ENCODE results near the gene BEGAIN. TPM values are rescaled to one million over a fixed set of nuclear protein-coding genes. Genes with fewer than 3 reads are reported as not detected.

The BEGAIN gene
- total RNA-seq, 5 donors from 2014 or later (not counting 1 experiment from before 2014, with no cell fraction given), result 0.23 to 1.9 (median 1.6) TPM; not detected in 1

GRCh38 chr14:100629098-100629497 lies 41.9 kb upstream of the BEGAIN start:
- Histone ChIP-seq H3K27ac (ENCODE audit: low read length) (no peak overlapping the region), H3K4me1 (ENCODE audit: control insufficient read depth in 1 of 2, extremely low read depth in 1 of 2, insufficient read depth in 2 of 2, low read length in 2 of 2) (no peaks in the 10 kb centered on the region), H3K4me3 (ENCODE audit: control insufficient read depth in 1 of 2, extremely low read depth in 1 of 2, low read length in 1 of 2) (no peak overlapping the region), H3K36me3 (ENCODE audit: control insufficient read depth in 2 of 2, extremely low read depth in 1 of 2, insufficient read depth in 1 of 2, low read length in 1 of 2) (no peaks in the 10 kb centered on the region), H3K9me3 (no peaks in the 10 kb centered on the region), H3K27me3 (replicated peaks in 1 of 2; ENCODE audit: control insufficient read depth in 2 of 2, extremely low read depth in 1 of 2, insufficient read depth in 2 of 2, low read length in 1 of 2) (peaks cover 0 to 33% of the 10 kb centered on the region in 2 experiments)
- Mint-ChIP-seq H3K9me3 (peaks cover 0 to 5% (median 5%) of the 10 kb centered on the region in 3 donors), H3K27ac (no peak overlapping the region), H3K36me3 (peaks cover 5% of the 10 kb centered on the region), H3K4me3 (no peak overlapping the region), H3K4me1 (peaks cover 0 to 2% (median 0%) of the 10 kb centered on the region in 3 donors), H3K27me3 (peaks cover 5 to 14% of the 10 kb centered on the region in 2 donors)
- WGBS (ENCODE audit: insufficient coverage), result 83% methylated on average over 13 of the region's 13 CpGs
- DNase-seq, result no peak
- no peak for ATAC-seq (replicated peaks in 1 of 4)
- POLR2A ChIA-PET, result no interaction called here
- CTCF ChIA-PET, result no interaction called here

- ATAC-seq (replicated peaks in 1 of 4) (no peak), DNase-seq (no peak)
- CTCF ChIA-PET, result no interaction called here
- H3K27me3 Mint-ChIP-seq, result peaks cover 7 to 21% of the 10 kb centered on the region in 2 donors
- peaks cover 0 to 5% (median 5%) of the 10 kb centered on the region in 3 donors for H3K9me3 Mint-ChIP-seq
- peaks cover 0 to 2% (median 0%) of the 10 kb centered on the region in 3 donors for H3K4me1 Mint-ChIP-seq
- H3K27ac ChIP-seq (ENCODE audit: low read length), result no peak overlapping the region
- no peak overlapping the region for H3K4me3 ChIP-seq (ENCODE audit: control insufficient read depth in 1 of 2, extremely low read depth in 1 of 2, low read length in 1 of 2)
- no peak overlapping the region for H3K4me3 Mint-ChIP-seq
- H3K27ac Mint-ChIP-seq, result no peak overlapping the region
- peaks cover 0 to 35% of the 10 kb centered on the region in 2 experiments for H3K27me3 ChIP-seq (replicated peaks in 1 of 2; ENCODE audit: control insufficient read depth in 2 of 2, extremely low read depth in 1 of 2, insufficient read depth in 2 of 2, low read length in 1 of 2)
- H3K36me3 Mint-ChIP-seq, result peaks cover 5% of the 10 kb centered on the region
- H3K36me3 ChIP-seq (ENCODE audit: control insufficient read depth in 2 of 2, extremely low read depth in 1 of 2, insufficient read depth in 1 of 2, low read length in 1 of 2), result no peaks in the 10 kb centered on the region
- no peaks in the 10 kb centered on the region for H3K9me3 ChIP-seq
- WGBS (ENCODE audit: insufficient coverage), result 91% methylated on average over 12 of the region's 12 CpGs
- POLR2A ChIA-PET, result no interaction called here
- H3K4me1 ChIP-seq (ENCODE audit: control insufficient read depth in 1 of 2, extremely low read depth in 1 of 2, insufficient read depth in 2 of 2, low read length in 2 of 2), result no peaks in the 10 kb centered on the region
Observed at GRCh38 chr14:100628225-100628624, 41.0 kb upstream of the BEGAIN start.

- peaks cover 0 to under 1% (median 0%) of the 10 kb centered on the region in 3 donors for H3K4me1 Mint-ChIP-seq
- H3K4me3 Mint-ChIP-seq, result no peak overlapping the region
- Histone ChIP-seq H3K4me3 (ENCODE audit: control insufficient read depth in 1 of 2, extremely low read depth in 1 of 2, low read length in 1 of 2) (no peak overlapping the region), H3K27ac (ENCODE audit: low read length) (no peak overlapping the region), H3K27me3 (replicated peaks in 1 of 2; ENCODE audit: control insufficient read depth in 2 of 2, extremely low read depth in 1 of 2, insufficient read depth in 2 of 2, low read length in 1 of 2) (peaks cover 0 to 51% of the 10 kb centered on the region in 2 experiments), H3K9me3 (no peaks in the 10 kb centered on the region), H3K36me3 (ENCODE audit: control insufficient read depth in 2 of 2, extremely low read depth in 1 of 2, insufficient read depth in 1 of 2, low read length in 1 of 2) (no peaks in the 10 kb centered on the region), H3K4me1 (ENCODE audit: control insufficient read depth in 1 of 2, extremely low read depth in 1 of 2, insufficient read depth in 2 of 2, low read length in 2 of 2) (no peaks in the 10 kb centered on the region)
- ATAC-seq (replicated peaks in 1 of 4) (no peak), DNase-seq (no peak)
- CTCF ChIA-PET, result no interaction called here
- peaks cover 0 to 5% (median 5%) of the 10 kb centered on the region in 3 donors for H3K9me3 Mint-ChIP-seq
- H3K27me3 Mint-ChIP-seq, result peaks cover 7 to 26% of the 10 kb centered on the region in 2 donors
- H3K27ac Mint-ChIP-seq, result no peak overlapping the region
- POLR2A ChIA-PET, result no interaction called here
- H3K36me3 Mint-ChIP-seq, result peaks cover 5% of the 10 kb centered on the region
- WGBS (ENCODE audit: insufficient coverage), result no CpG with 5 or more reads among the region's 1 CpG
Observed at GRCh38 chr14:100626614-100627013, 39.4 kb upstream of the BEGAIN start.

- no peaks in the 10 kb centered on the region for H3K9me3 ChIP-seq
- no peak for DNase-seq
- no peak overlapping the region for H3K27ac ChIP-seq (ENCODE audit: low read length)
- H3K4me3 Mint-ChIP-seq, result no peak overlapping the region
- CTCF ChIA-PET, result no interaction called here
- peaks cover 0 to 1% (median 1%) of the 10 kb centered on the region in 3 donors for H3K4me1 Mint-ChIP-seq
- H3K36me3 ChIP-seq (ENCODE audit: control insufficient read depth in 2 of 2, extremely low read depth in 1 of 2, insufficient read depth in 1 of 2, low read length in 1 of 2), result no peaks in the 10 kb centered on the region
- H3K4me1 ChIP-seq (ENCODE audit: control insufficient read depth in 1 of 2, extremely low read depth in 1 of 2, insufficient read depth in 2 of 2, low read length in 2 of 2), result no peaks in the 10 kb centered on the region
- no peak overlapping the region for H3K4me3 ChIP-seq (ENCODE audit: control insufficient read depth in 1 of 2, extremely low read depth in 1 of 2, low read length in 1 of 2)
- peaks cover 5% of the 10 kb centered on the region for H3K36me3 Mint-ChIP-seq
- no peak overlapping the region for H3K27ac Mint-ChIP-seq
- WGBS (ENCODE audit: insufficient coverage), result 73% methylated on average over 6 of the region's 8 CpGs
- POLR2A ChIA-PET, result interaction anchor here in 1 of 2 donors (0.6 kb wide), 1 partner anchor 23 kb away, joined by 3 read pairs; no protein-coding TSS in a partner anchor
- peaks cover 7 to 29% of the 10 kb centered on the region in 2 donors for H3K27me3 Mint-ChIP-seq
- H3K9me3 Mint-ChIP-seq, result peaks cover 0 to 5% (median 5%) of the 10 kb centered on the region in 3 donors
- no peak for ATAC-seq (replicated peaks in 1 of 4)
- H3K27me3 ChIP-seq (replicated peaks in 1 of 2; ENCODE audit: control insufficient read depth in 2 of 2, extremely low read depth in 1 of 2, insufficient read depth in 2 of 2, low read length in 1 of 2), result peaks cover 0 to 38% of the 10 kb centered on the region in 2 experiments
Observed at GRCh38 chr14:100623961-100624360, 36.7 kb upstream of the BEGAIN start.

GRCh38 chr14:100623557-100623956 lies 36.3 kb upstream of the BEGAIN start:
- Mint-ChIP-seq H3K4me3 (no peak overlapping the region), H3K27ac (no peak overlapping the region), H3K36me3 (peaks cover 5% of the 10 kb centered on the region), H3K27me3 (peaks cover 7 to 26% of the 10 kb centered on the region in 2 donors), H3K9me3 (peaks cover 0 to 5% (median 5%) of the 10 kb centered on the region in 3 donors), H3K4me1 (peaks cover under 1 to 5% (median 5%) of the 10 kb centered on the region in 3 donors)
- Histone ChIP-seq H3K4me3 (ENCODE audit: control insufficient read depth in 1 of 2, extremely low read depth in 1 of 2, low read length in 1 of 2) (no peak overlapping the region), H3K4me1 (ENCODE audit: control insufficient read depth in 1 of 2, extremely low read depth in 1 of 2, insufficient read depth in 2 of 2, low read length in 2 of 2) (peaks cover 0 to 3% of the 10 kb centered on the region in 2 experiments), H3K36me3 (ENCODE audit: control insufficient read depth in 2 of 2, extremely low read depth in 1 of 2, insufficient read depth in 1 of 2, low read length in 1 of 2) (no peaks in the 10 kb centered on the region), H3K9me3 (no peaks in the 10 kb centered on the region), H3K27ac (ENCODE audit: low read length) (no peak overlapping the region), H3K27me3 (replicated peaks in 1 of 2; ENCODE audit: control insufficient read depth in 2 of 2, extremely low read depth in 1 of 2, insufficient read depth in 2 of 2, low read length in 1 of 2) (peaks cover 0 to 34% of the 10 kb centered on the region in 2 experiments)
- CTCF ChIA-PET, result no interaction called here
- ATAC-seq (replicated peaks in 1 of 4) (no peak), DNase-seq (no peak)
- 100% methylated on average over 1 of the region's 1 CpG for WGBS (ENCODE audit: insufficient coverage)
- POLR2A ChIA-PET, result interaction anchor here in 1 of 2 donors (0.6 kb wide), 1 partner anchor 22 kb away, joined by 3 read pairs; no protein-coding TSS in a partner anchor

- WGBS (ENCODE audit: insufficient coverage), result 90% methylated on average over 7 of the region's 22 CpGs
- H3K27me3 ChIP-seq (replicated peaks in 1 of 2; ENCODE audit: control insufficient read depth in 2 of 2, extremely low read depth in 1 of 2, insufficient read depth in 2 of 2, low read length in 1 of 2), result peaks cover 0 to 28% of the 10 kb centered on the region in 2 experiments
- H3K4me3 ChIP-seq (ENCODE audit: control insufficient read depth in 1 of 2, extremely low read depth in 1 of 2, low read length in 1 of 2), result no peak overlapping the region
- H3K36me3 ChIP-seq (ENCODE audit: control insufficient read depth in 2 of 2, extremely low read depth in 1 of 2, insufficient read depth in 1 of 2, low read length in 1 of 2), result no peaks in the 10 kb centered on the region
- H3K27me3 Mint-ChIP-seq, result peaks cover 7 to 26% of the 10 kb centered on the region in 2 donors
- ATAC-seq (replicated peaks in 1 of 4) (no peak), DNase-seq (no peak)
- peaks cover 0 to 5% (median 5%) of the 10 kb centered on the region in 3 donors for H3K9me3 Mint-ChIP-seq
- H3K9me3 ChIP-seq, result no peaks in the 10 kb centered on the region
- peaks cover 0 to 9% of the 10 kb centered on the region in 2 experiments for H3K4me1 ChIP-seq (ENCODE audit: control insufficient read depth in 1 of 2, extremely low read depth in 1 of 2, insufficient read depth in 2 of 2, low read length in 2 of 2)
- H3K4me3 Mint-ChIP-seq, result no peak overlapping the region
- H3K36me3 Mint-ChIP-seq, result peaks cover 5% of the 10 kb centered on the region
- peaks cover 7 to 12% (median 12%) of the 10 kb centered on the region in 3 donors for H3K4me1 Mint-ChIP-seq
- H3K27ac Mint-ChIP-seq, result no peak overlapping the region
- no peak overlapping the region for H3K27ac ChIP-seq (ENCODE audit: low read length)
- ChIA-PET CTCF (no interaction called here), POLR2A (no interaction called here)
Observed at GRCh38 chr14:100622708-100623485, 35.7 kb upstream of the BEGAIN start.

Measured in T-cell (primary cell).